SKM-1 (cell line): Measurements from ENCODE around the gene C1R.
"Not testable (repeated sequence)": the region's sequence is repeated elsewhere in the genome, so short reads cannot be mapped to it uniquely, and the experiment has no call there.

ENCODE experiments used
- DNase-seq: peaks from one replicate; lab custom pipeline; 2025; ENCODE audit not compliant: unreplicated experiment; lab: John Stamatoyannopoulos, UW

The C1R gene

GRCh38 chr12:7039403-7039802 lies 52.8 kb downstream of the C1R start:
- DNase-seq = no peak

GRCh38 chr12:7038591-7038990 lies 53.7 kb downstream of the C1R start:
- no peak for DNase-seq

GRCh38 chr12:7037411-7037810 lies 54.8 kb downstream of the C1R start:
- DNase-seq = not testable (repeated sequence)

GRCh38 chr12:7035463-7035862 lies 56.8 kb downstream of the C1R start:
- DNase-seq = no peak

GRCh38 chr12:7034464-7034863 lies 57.8 kb downstream of the C1R start:
- DNase-seq = no peak

- no peak for DNase-seq
Observed at GRCh38 chr12:7032990-7033389, 59.3 kb downstream of the C1R start.

- no peak for DNase-seq
Observed at GRCh38 chr12:7031306-7031705, 60.9 kb downstream of the C1R start.
